NT2/D1 (cell line): ENCODE data around the gene TBC1D2B.

ENCODE experiments used
- SUZ12 ChIP-seq: IDR thresholded peaks from 2 replicates; pipeline ENCODE4 v1.6.1; 2011; ENCODE audit not compliant: insufficient read length, insufficient read depth; ENCODE audit errors: extremely low read depth
- ZNF274 ChIP-seq: IDR thresholded peaks from 2 replicates; pipeline ENCODE4 v1.6.1; 2011; ENCODE audit warnings: mild to moderate bottlenecking, low read depth, low read length

- TF ChIP-seq ZNF274 (no peak), SUZ12 (no peak)
Observed at GRCh38 chr15:78071383-78071782, 6.1 kb downstream of the TBC1D2B start.
